ENCODE results near the gene PTCH1.

The PTCH1 gene

GRCh38 chr9:95516734-95517558 lies at the start of gene PTCH1:
Gene PTCH1 (minus strand): TSS chr9:95516971.
- no peak for DNase-seq

GRCh38 chr9:95565982-95566381 lies 49.2 kb upstream of the PTCH1 start:
- no peak for DNase-seq

GRCh38 chr9:95561913-95562312 lies 45.1 kb upstream of the PTCH1 start:
- no peak for DNase-seq

- no peak for DNase-seq
Measured at GRCh38 chr9:95557142-95557541, 40.4 kb upstream of the PTCH1 start.

- no peak for DNase-seq
Measured at GRCh38 chr9:95556521-95556920, 39.8 kb upstream of the PTCH1 start.

- no peak for DNase-seq
Measured at GRCh38 chr9:95552814-95553546, 36.2 kb upstream of the PTCH1 start.

GRCh38 chr9:95552255-95552654 lies 35.5 kb upstream of the PTCH1 start:
- DNase-seq, result no peak

- DNase-seq, result no peak
Measured at GRCh38 chr9:95551406-95551805, 34.6 kb upstream of the PTCH1 start.

- DNase-seq, result no peak
Measured at GRCh38 chr9:95545831-95546567, 29.2 kb upstream of the PTCH1 start.

GRCh38 chr9:95533996-95534680 lies 17.4 kb upstream of the PTCH1 start:
- DNase-seq, result no peak

GRCh38 chr9:95529910-95530309 lies 13.1 kb upstream of the PTCH1 start:
- DNase-seq, result no peak

- DNase-seq, result no peak
Measured at GRCh38 chr9:95528908-95529502, 12.2 kb upstream of the PTCH1 start.

GRCh38 chr9:95522871-95523370 lies 6.2 kb upstream of the PTCH1 start:
- DNase-seq, result no peak

- DNase-seq, result no peak
Measured at GRCh38 chr9:95521699-95522098, 4.9 kb upstream of the PTCH1 start.

GRCh38 chr9:95517559-95518425 lies 1.0 kb upstream of the PTCH1 start:
- DNase-seq, result no peak

GRCh38 chr9:95516221-95516733 lies 494 bp downstream of the PTCH1 start:
- no peak for DNase-seq

- no peak for DNase-seq
Measured at GRCh38 chr9:95515272-95516113, 1.3 kb downstream of the PTCH1 start.

GRCh38 chr9:95514342-95514741 lies 2.4 kb downstream of the PTCH1 start:
- no peak for DNase-seq

GRCh38 chr9:95513711-95514110 lies 3.1 kb downstream of the PTCH1 start:
- DNase-seq, result no peak

GRCh38 chr9:95512709-95513095 lies 4.1 kb downstream of the PTCH1 start:
- DNase-seq, result no peak

All from SIG-M5 (cell line).